Measurements from ENCODE around the gene MBNL1.

MBNL1 gene

GRCh38 chr3:152283492-152284381, 15.0 kb downstream of the MBNL1 start:
- no peak overlapping the region for H3K4me3 ChIP-seq (ENCODE audit: low read length)
- no peaks in the 10 kb centered on the region for H3K9me2 ChIP-seq (replicated peaks; ENCODE audit: insufficient read depth, low read length)
- no peak overlapping the region for H2AFZ ChIP-seq (ENCODE audit: low read length)
- peak overlapping the region; percentile 92; the same call in 1 of the 2 replicates for H3K27ac ChIP-seq (ENCODE audit: low read length)
- H3K4me2 ChIP-seq (ENCODE audit: low read depth, low read length): peak overlapping the region; percentile 66
- H3K4me1 ChIP-seq (ENCODE audit: low read length): peaks cover 45% of the 10 kb centered on the region
- TF ChIP-seq CTCF (IDR thresholded peaks at IDR 0.05; ENCODE audit: low read length) (no peak), EZH2phosphoT487 (IDR thresholded peaks at IDR 0.05; ENCODE audit: low read length) (no peak), EZH2 (optimal IDR thresholded peaks at IDR 0.05; ENCODE audit: low read depth, low read length) (no peak)
- peaks cover 29% of the 10 kb centered on the region for H4K20me1 ChIP-seq (ENCODE audit: insufficient read depth, low read length)
- H3K9ac ChIP-seq (ENCODE audit: low read length): no peak overlapping the region
- no peaks in the 10 kb centered on the region for H3K27me3 ChIP-seq (replicated peaks; ENCODE audit: insufficient read depth, low read length)
- no peak for DNase-seq
- peaks cover 95% of the 10 kb centered on the region for H3K79me2 ChIP-seq (ENCODE audit: low read length)
- H3K9me3 ChIP-seq (replicated peaks; ENCODE audit: insufficient read depth, low read length): no peaks in the 10 kb centered on the region
- no peaks in the 10 kb centered on the region; the same call in 1 of the 2 replicates for H3K36me3 ChIP-seq (replicated peaks; ENCODE audit: insufficient read depth, low read length)
- peaks cover 45% of the 10 kb centered on the region for H3F3A ChIP-seq (ENCODE audit: insufficient read depth, low read length)

DNA sequence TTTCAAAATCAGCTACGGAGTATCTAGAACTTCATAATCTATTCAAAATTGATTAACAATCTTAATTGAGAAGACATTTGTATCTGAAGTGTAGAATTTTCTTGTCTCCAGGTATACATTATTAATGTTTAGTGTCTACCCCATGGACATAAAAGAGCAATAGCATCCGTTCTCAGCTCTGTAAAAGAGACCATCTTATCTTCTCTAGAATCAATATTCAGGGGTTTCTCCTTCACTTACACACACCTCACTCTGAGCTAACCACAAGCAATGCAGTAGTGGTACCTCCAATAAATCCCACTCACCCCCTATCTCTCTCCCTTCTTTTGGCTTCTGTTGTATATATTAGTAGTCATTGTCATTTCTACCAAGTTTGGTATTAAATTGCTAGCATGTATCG, 16.2 kb downstream of the MBNL1 start:
- Histone ChIP-seq H3K9me2 (replicated peaks; ENCODE audit: insufficient read depth, low read length) (no peaks in the 10 kb centered on the region), H3K9ac (ENCODE audit: low read length) (no peak overlapping the region), H3K4me1 (ENCODE audit: low read length) (peaks cover 36% of the 10 kb centered on the region), H3K9me3 (replicated peaks; ENCODE audit: insufficient read depth, low read length) (no peaks in the 10 kb centered on the region), H2AFZ (ENCODE audit: low read length) (no peak overlapping the region), H3K36me3 (replicated peaks; ENCODE audit: insufficient read depth, low read length) (no peaks in the 10 kb centered on the region; the same call in 1 of the 2 replicates), H3K27me3 (replicated peaks; ENCODE audit: insufficient read depth, low read length) (no peaks in the 10 kb centered on the region), H3K4me2 (ENCODE audit: low read depth, low read length) (no peak overlapping the region), H3K4me3 (ENCODE audit: low read length) (no peak overlapping the region), H3F3A (ENCODE audit: insufficient read depth, low read length) (peaks cover 39% of the 10 kb centered on the region), H4K20me1 (ENCODE audit: insufficient read depth, low read length) (peaks cover 40% of the 10 kb centered on the region), H3K27ac (ENCODE audit: low read length) (no peak overlapping the region), H3K79me2 (ENCODE audit: low read length) (peaks cover 95% of the 10 kb centered on the region)
- TF ChIP-seq EZH2 (optimal IDR thresholded peaks at IDR 0.05; ENCODE audit: low read depth, low read length) (no peak), CTCF (IDR thresholded peaks at IDR 0.05; ENCODE audit: low read length) (no peak), EZH2phosphoT487 (IDR thresholded peaks at IDR 0.05; ENCODE audit: low read length) (no peak)
- DNase-seq: no peak

- Histone ChIP-seq H3K79me2 (ENCODE audit: low read length) (peaks cover 95% of the 10 kb centered on the region), H3F3A (ENCODE audit: insufficient read depth, low read length) (peaks cover 34% of the 10 kb centered on the region), H3K4me1 (ENCODE audit: low read length) (peaks cover 37% of the 10 kb centered on the region), H3K4me3 (ENCODE audit: low read length) (no peak overlapping the region), H3K9me3 (replicated peaks; ENCODE audit: insufficient read depth, low read length) (no peaks in the 10 kb centered on the region), H3K9ac (ENCODE audit: low read length) (no peak overlapping the region), H4K20me1 (ENCODE audit: insufficient read depth, low read length) (peaks cover 46% of the 10 kb centered on the region), H3K4me2 (ENCODE audit: low read depth, low read length) (no peak overlapping the region), H2AFZ (ENCODE audit: low read length) (no peak overlapping the region), H3K27me3 (replicated peaks; ENCODE audit: insufficient read depth, low read length) (no peaks in the 10 kb centered on the region), H3K9me2 (replicated peaks; ENCODE audit: insufficient read depth, low read length) (no peaks in the 10 kb centered on the region), H3K27ac (ENCODE audit: low read length) (no peak overlapping the region), H3K36me3 (replicated peaks; ENCODE audit: insufficient read depth, low read length) (no peaks in the 10 kb centered on the region; the same call in 1 of the 2 replicates)
- TF ChIP-seq EZH2 (optimal IDR thresholded peaks at IDR 0.05; ENCODE audit: low read depth, low read length): no peak
- TF ChIP-seq EZH2phosphoT487 (IDR thresholded peaks at IDR 0.05; ENCODE audit: low read length): no peak
- no peak for TF ChIP-seq CTCF (IDR thresholded peaks at IDR 0.05; ENCODE audit: low read length)
- no peak for DNase-seq
Measured at GRCh38 chr3:152285509-152285908, 16.8 kb downstream of the MBNL1 start.
